ENCODE results near the gene SLC17A3. TPM values are rescaled to one million over a fixed set of nuclear protein-coding genes. Genes with fewer than 3 reads are reported as not detected.

The SLC17A3 gene
- total and polyA plus RNA-seq, 10 of the 15 experiments (the other 5 are each of a cell fraction or from before 2014, with no cell fraction given), result not detected

DNA sequence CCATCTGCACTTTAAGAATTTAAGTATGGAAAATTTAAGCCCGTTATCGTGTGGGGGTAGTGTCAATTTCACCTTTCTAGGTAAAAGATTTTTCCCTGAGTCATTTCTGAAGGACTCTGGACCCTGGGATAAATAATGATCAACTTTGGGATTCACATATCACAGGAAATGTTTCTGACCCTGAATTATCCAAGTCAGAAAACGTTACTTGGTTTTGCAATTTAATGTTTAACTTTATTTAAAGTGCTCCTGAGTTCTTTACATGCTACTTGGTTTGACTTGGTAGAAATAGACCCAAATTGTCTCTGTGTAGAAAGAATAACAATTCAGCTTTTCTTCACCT lies 1.5 kb upstream of the SLC17A3 start:
- Histone ChIP-seq H3K4me1 (ENCODE audit: control insufficient read depth, insufficient read depth, low read length) (no peaks in the 10 kb centered on the region), H3K79me2 (ENCODE audit: control insufficient read depth, insufficient read depth, low read length) (no peaks in the 10 kb centered on the region), H3K27ac (ENCODE audit: control insufficient read depth, insufficient read depth) (no peak overlapping the region), H3K36me3 (ENCODE audit: control insufficient read depth in 2 of 2, insufficient read depth in 2 of 2, low read length in 1 of 2) (no peaks in the 10 kb centered on the region), H3K27me3 (replicated peaks in 1 of 2; ENCODE audit: control insufficient read depth in 2 of 2, insufficient read depth in 2 of 2, low read length in 1 of 2) (no peaks in the 10 kb centered on the region), H3K4me3 (no peak overlapping the region), H3K9ac (ENCODE audit: control insufficient read depth, insufficient read depth, low read length) (no peak overlapping the region), H3K4me2 (ENCODE audit: control insufficient read depth, insufficient read depth) (no peak overlapping the region), H3K9me3 (replicated peaks; ENCODE audit: control insufficient read depth, insufficient read depth, low read length) (no peaks in the 10 kb centered on the region), H2AFZ (ENCODE audit: control insufficient read depth, low read depth, low read length) (no peak overlapping the region), H4K20me1 (ENCODE audit: control insufficient read depth, insufficient read depth) (no peaks in the 10 kb centered on the region)
- SMC1A ChIA-PET (ENCODE audit: uncharacterized antibody, unreplicated experiment), result interaction anchor here (0.5 kb wide), 1 partner anchor 154 kb away, joined by 3 read pairs; no protein-coding TSS in a partner anchor
- ATAC-seq (no peak), DNase-seq (ENCODE audit: low read depth, low spot score) (no peak), FAIRE-seq (no peak)
- BruUV-seq (replicated peaks), result no TSS peak
- WGBS (ENCODE audit: insufficient coverage, insufficient replicate concordance, low lambda C conversion rate, missing lambda C conversion rate), result 52% methylated on average over 3 of the region's 3 CpGs
- RAD21 ChIA-PET (ENCODE audit: unreplicated experiment), result no interaction called here
- CTCF ChIA-PET, result no interaction called here
- TF ChIP-seq ZNF384 (IDR thresholded peaks at IDR 0.05; ENCODE audit: borderline replicate concordance, low read depth, low read length), result no peak
- TF ChIP-seq, protein P1, sequence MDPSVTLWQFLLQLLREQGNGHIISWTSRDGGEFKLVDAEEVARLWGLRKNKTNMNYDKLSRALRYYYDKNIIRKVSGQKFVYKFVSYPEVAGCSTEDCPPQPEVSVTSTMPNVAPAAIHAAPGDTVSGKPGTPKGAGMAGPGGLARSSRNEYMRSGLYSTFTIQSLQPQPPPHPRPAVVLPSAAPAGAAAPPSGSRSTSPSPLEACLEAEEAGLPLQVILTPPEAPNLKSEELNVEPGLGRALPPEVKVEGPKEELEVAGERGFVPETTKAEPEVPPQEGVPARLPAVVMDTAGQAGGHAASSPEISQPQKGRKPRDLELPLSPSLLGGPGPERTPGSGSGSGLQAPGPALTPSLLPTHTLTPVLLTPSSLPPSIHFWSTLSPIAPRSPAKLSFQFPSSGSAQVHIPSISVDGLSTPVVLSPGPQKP (IDR thresholded peaks at IDR 0.05; ENCODE audit: low read depth, low read length), result no peak
- TF ChIP-seq, protein P2, sequence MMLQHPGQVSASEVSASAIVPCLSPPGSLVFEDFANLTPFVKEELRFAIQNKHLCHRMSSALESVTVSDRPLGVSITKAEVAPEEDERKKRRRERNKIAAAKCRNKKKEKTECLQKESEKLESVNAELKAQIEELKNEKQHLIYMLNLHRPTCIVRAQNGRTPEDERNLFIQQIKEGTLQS (IDR thresholded peaks at IDR 0.05; ENCODE audit: borderline replicate concordance, extremely low read depth, low read depth, low read length), result no peak
- no peak for TF ChIP-seq MTA2 (IDR thresholded peaks at IDR 0.05; ENCODE audit: low read depth)
- no peak for TF ChIP-seq CBX5 (IDR thresholded peaks at IDR 0.05; ENCODE audit: low read depth)
- TF ChIP-seq HDAC2 (IDR thresholded peaks at IDR 0.05), result no peak
- no peak for TF ChIP-seq ZNF207 (IDR thresholded peaks at IDR 0.05; ENCODE audit: borderline replicate concordance)
- TF ChIP-seq, protein P3, sequence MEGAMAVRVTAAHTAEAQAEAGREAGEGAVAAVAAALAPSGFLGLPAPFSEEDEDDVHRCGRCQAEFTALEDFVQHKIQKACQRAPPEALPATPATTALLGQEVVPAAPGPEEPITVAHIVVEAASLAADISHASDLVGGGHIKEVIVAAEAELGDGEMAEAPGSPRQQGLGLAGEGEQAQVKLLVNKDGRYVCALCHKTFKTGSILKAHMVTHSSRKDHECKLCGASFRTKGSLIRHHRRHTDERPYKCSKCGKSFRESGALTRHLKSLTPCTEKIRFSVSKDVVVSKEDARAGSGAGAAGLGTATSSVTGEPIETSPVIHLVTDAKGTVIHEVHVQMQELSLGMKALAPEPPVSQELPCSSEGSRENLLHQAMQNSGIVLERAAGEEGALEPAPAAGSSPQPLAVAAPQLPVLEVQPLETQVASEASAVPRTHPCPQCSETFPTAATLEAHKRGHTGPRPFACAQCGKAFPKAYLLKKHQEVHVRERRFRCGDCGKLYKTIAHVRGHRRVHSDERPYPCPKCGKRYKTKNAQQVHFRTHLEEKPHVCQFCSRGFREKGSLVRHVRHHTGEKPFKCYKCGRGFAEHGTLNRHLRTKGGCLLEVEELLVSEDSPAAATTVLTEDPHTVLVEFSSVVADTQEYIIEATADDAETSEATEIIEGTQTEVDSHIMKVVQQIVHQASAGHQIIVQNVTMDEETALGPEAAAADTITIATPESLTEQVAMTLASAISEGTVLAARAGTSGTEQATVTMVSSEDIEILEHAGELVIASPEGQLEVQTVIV (IDR thresholded peaks at IDR 0.05; ENCODE audit: borderline replicate concordance, partially characterized antibody), result no peak
- no peak for TF ChIP-seq ESRRA (IDR thresholded peaks at IDR 0.05; ENCODE audit: low read length)
- TF ChIP-seq SP1 (IDR thresholded peaks at IDR 0.05; ENCODE audit: low read depth, low read length), result no peak
- intact Hi-C loops (cut with micrococcal nuclease; ENCODE audit: unreplicated experiment) (no loop called here), in situ Hi-C loops (cut with MboI) (no loop called here)
- POLR2A ChIA-PET, result no interaction called here
